Ovary (tissue), 9 donors: Measurements from ENCODE around the gene ADAMTS6. TPM values are rescaled to one million over a fixed set of nuclear protein-coding genes. Genes with fewer than 3 reads are reported as not detected.

Experiments
- DNase-seq, 5 donors: peaks; one replicate each; pipeline ENCODE4 v3.0.0-alpha.2; 2019 to 2020
- H3K27ac ChIP-seq, 2 donors: fragments of 200-600 bp; one replicate each; pipeline versions ENCODE4 v1.5.1 to v1.8.0; 2019 to 2022
- H3K27me3 ChIP-seq: fragments of 200-600 bp; one replicate; pipeline ENCODE4 v1.8.0; 2022
- H3K36me3 ChIP-seq: fragments of 200-600 bp; sonication (generic); one replicate; pipeline ENCODE4 v1.5.1; 2019
- H3K4me1 ChIP-seq: one replicate; pipeline ENCODE4 v1.8.1; 2013; ENCODE audit warnings: mild to moderate bottlenecking, moderate library complexity; ENCODE audit not compliant: insufficient read depth
- H3K4me3 ChIP-seq: fragments of 200-600 bp; sonication (generic); one replicate; pipeline ENCODE4 v1.5.1; 2017
- H3K9me3 ChIP-seq, 2 donors: fragments of 200-600 bp in 1 of 2; sonication (generic) in 1 of 2; one replicate each; pipeline versions ENCODE4 v1.5.1 to v1.8.1; 2013 to 2019; ENCODE audit warnings: mild to moderate bottlenecking in 1 of 2, moderate library complexity in 1 of 2
- EP300 ChIP-seq: sonication (generic); formaldehyde crosslinking; IDR thresholded peaks from one replicate; pipeline ENCODE4 v1.6.1; 2017; ENCODE audit warnings: antibody characterized with exemption
- POLR2A ChIP-seq: fragments of 450-650 bp; IDR thresholded peaks from one replicate; pipeline ENCODE4 v1.6.1; 2017; ENCODE audit warnings: antibody characterized with exemption, mild to moderate bottlenecking, moderate library complexity
- WGBS, 3 donors: extraction: QIAGEN DNeasy Blood & Tissue Kit in 1 of 3; methylation state at CpG; one replicate each; pipeline versions ENCODE4 v1.1.5 to v1.1.7; 2013 to 2017; 5-methylcytosine and 5-hydroxymethylcytosine counted together
- intact Hi-C, 4 donors: fragments of 100-400 bp; cut with DNase I; formaldehyde crosslinking; loops; one replicate each; pipeline versions ENCODE4 v1.11.0 to v1.15.1; 2022 to 2023
- polyA plus RNA-seq, 2 donors: library from polyadenylated mRNA; stranded (reverse); fragments of 200-250 nt in 1 of 2; fragments of 350-450 nt in 1 of 2; fragmentation: Illumina TruSeq in 1 of 2; extraction: RNeasy Lipid Tissue Mini Kit (QIAGEN cat#74804) in 1 of 2; gene quantifications; one replicate each; pipeline ENCODE4 v1.2.3, GENCODE V29; 2013 to 2014
- total RNA-seq, 7 donors: library from RNA; depleted of rRNA in 2 of 7; stranded (reverse); fragments of >200 nt in 2 of 7; fragmentation: NEBNext Ultra II Directional in 3 of 7; extraction: Animal tissue kit (Norgen Biotek cat#: 25700) in 3 of 7; gene quantifications; one replicate each; pipeline versions ENCODE4 v1.1.0 to v1.2.4, GENCODE V29; 2016 to 2023
- TF ChIP-seq, protein P1 (sequence below), 3 donors: fragments of 450-650 bp in 2 of 3; fragments of 200-600 bp in 1 of 3; IDR thresholded peaks; one replicate each; pipeline versions ENCODE4 v1.5.1 to v1.8.0; 2016 to 2022; ENCODE audit warnings: antibody characterized with exemption in 3 of 3, mild to moderate bottlenecking in 1 of 3
- donor health status: DM: no; HTN: no; CAD: no; lungs with moderate emphysema.
- donor health status: DM: no; HTN: no; CAD: no.
- donor health status: Bipolar disorder and iron deficiency.
- donor health status: DM: yes; HTN: yes; CAD: no.
- donor health status: DM: no; HTN: no; CAD: no.
- donor health status: DM: yes; HTN: yes; CAD: no.

The ADAMTS6 gene
- total and polyA plus RNA-seq, 9 donors = 0.96 to 7.2 (median 2.2) TPM

DNA sequence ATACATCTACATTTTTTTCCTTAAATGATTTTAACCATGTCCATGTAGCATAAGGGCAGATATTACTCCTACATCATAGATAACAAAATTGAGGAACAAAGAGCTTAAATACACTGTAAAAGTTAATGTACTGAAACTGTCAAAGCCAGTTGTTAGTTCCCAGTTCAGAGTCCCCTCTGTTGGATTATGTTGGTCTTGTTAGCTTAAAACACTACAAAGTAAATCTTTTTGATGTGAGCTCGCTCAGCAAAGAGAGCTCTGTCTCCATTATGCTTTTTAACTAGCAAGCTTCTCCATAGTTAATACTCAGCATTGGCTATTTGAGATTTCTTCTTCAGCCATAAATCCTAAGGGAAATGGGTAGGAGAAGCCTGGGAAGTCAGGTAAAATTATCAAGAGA lies 149.1 kb downstream of the ADAMTS6 start:
- Histone ChIP-seq H3K4me3 (no peak overlapping the region), H3K36me3 (no peaks in the 10 kb centered on the region), H3K27ac (no peak overlapping the region), H3K4me1 (no peaks in the 10 kb centered on the region), H3K27me3 (no peaks in the 10 kb centered on the region), H3K9me3 (no peaks in the 10 kb centered on the region)
- no peak for DNase-seq
- 95 to 98% (median 95%) methylated on average over 1 of the region's 1 CpG for WGBS, 3 donors
- intact Hi-C loops = no loop called here
- TF ChIP-seq, protein P1, sequence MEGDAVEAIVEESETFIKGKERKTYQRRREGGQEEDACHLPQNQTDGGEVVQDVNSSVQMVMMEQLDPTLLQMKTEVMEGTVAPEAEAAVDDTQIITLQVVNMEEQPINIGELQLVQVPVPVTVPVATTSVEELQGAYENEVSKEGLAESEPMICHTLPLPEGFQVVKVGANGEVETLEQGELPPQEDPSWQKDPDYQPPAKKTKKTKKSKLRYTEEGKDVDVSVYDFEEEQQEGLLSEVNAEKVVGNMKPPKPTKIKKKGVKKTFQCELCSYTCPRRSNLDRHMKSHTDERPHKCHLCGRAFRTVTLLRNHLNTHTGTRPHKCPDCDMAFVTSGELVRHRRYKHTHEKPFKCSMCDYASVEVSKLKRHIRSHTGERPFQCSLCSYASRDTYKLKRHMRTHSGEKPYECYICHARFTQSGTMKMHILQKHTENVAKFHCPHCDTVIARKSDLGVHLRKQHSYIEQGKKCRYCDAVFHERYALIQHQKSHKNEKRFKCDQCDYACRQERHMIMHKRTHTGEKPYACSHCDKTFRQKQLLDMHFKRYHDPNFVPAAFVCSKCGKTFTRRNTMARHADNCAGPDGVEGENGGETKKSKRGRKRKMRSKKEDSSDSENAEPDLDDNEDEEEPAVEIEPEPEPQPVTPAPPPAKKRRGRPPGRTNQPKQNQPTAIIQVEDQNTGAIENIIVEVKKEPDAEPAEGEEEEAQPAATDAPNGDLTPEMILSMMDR (IDR thresholded peaks at IDR 0.05) = no peak
- TF ChIP-seq EP300 = no peak

DNA sequence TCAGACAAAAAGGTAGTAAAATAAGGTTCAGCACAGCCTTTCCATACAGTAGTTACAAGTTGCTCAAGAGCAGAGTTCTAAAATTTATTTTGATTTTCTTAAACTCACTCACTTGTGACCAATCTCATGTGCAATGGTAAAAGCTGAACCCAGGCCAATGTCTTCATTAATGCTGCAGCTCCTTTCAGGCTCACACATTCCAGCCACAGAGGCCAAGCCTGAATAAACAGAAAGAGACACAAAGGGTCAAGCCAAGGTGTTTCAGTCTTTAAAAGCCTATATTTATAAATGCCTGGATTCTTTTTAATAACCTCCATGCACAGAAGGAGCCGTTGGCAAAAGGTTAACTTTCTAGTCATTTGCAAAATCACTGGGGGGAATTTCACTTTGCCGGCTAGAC lies 152.5 kb downstream of the ADAMTS6 start:
- WGBS, 3 donors = 18 to 38% (median 28%) methylated on average over 2 of the region's 2 CpGs
- intact Hi-C loops = no loop called here
- no peaks in the 10 kb centered on the region for H3K36me3 ChIP-seq

DNA sequence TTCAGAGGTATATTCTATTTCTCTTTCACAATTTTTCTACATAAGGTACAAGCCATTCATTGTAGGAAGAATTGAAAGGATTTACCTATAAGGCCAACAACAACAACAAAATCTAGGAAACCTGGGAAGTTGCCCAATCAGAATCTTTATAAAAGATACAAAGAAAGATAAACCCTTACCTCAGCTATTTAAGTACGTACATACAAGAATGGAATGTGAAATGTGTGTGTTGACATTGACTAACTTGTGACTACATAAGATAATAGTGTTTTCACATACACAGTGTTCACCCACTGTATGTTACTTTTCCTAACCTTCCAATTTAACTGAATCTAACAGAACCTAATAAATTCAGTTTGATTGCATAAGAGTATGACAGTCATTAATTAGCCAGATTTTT lies 154.1 kb downstream of the ADAMTS6 start:
- Histone ChIP-seq H3K9me3 (no peaks in the 10 kb centered on the region), H3K36me3 (no peaks in the 10 kb centered on the region), H3K27ac (no peak overlapping the region), H3K4me1 (no peaks in the 10 kb centered on the region), H3K4me3 (no peak overlapping the region), H3K27me3 (no peaks in the 10 kb centered on the region)
- intact Hi-C loops = no loop called here
- 65 to 75% (median 66%) methylated on average over 1 of the region's 1 CpG for WGBS, 3 donors
- DNase-seq = no peak
- TF ChIP-seq, protein P1 (IDR thresholded peaks at IDR 0.05) = no peak
- no peak for TF ChIP-seq POLR2A
- no peak for TF ChIP-seq EP300

More for the DNA sequence above, 152.5 kb downstream of the ADAMTS6 start:
- no peak for DNase-seq
- TF ChIP-seq POLR2A (no peak), EP300 (no peak)
- TF ChIP-seq, protein P1 (IDR thresholded peaks at IDR 0.05) = no peak
- H3K9me3 ChIP-seq = no peaks in the 10 kb centered on the region
- H3K27me3 ChIP-seq = no peaks in the 10 kb centered on the region
- no peak overlapping the region for H3K4me3 ChIP-seq
- H3K4me1 ChIP-seq = no peaks in the 10 kb centered on the region
- H3K27ac ChIP-seq = no peak overlapping the region

DNA sequence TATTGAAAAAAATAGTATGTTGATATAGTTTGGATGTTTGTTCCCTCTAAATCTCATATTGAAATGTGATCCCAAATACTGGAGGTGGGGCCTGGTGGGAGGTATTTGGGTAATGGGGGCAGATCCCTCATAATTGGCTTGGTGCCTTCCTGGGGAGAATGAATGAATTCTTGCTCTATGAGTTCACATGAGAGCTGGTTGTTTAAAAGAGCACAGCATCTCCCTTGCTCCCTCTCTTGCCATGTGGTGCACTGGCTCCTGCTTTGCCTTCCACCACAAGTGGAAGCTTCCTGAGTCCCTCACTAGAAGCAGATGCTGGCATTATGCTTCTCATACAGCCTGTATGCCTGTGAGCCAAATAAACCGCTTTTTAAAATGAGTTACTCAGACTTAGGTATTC lies 154.8 kb downstream of the ADAMTS6 start:
- no peak for DNase-seq

More for the DNA sequence above, 154.8 kb downstream of the ADAMTS6 start:
- Histone ChIP-seq H3K4me1 (no peaks in the 10 kb centered on the region), H3K27me3 (no peaks in the 10 kb centered on the region), H3K27ac (no peak overlapping the region), H3K9me3 (no peaks in the 10 kb centered on the region), H3K36me3 (no peaks in the 10 kb centered on the region), H3K4me3 (no peak overlapping the region)
- intact Hi-C loops = no loop called here
- 88 to 96% (median 90%) methylated on average over 1 of the region's 1 CpG for WGBS, 3 donors
- TF ChIP-seq EP300 (no peak), POLR2A (no peak)
- TF ChIP-seq, protein P1 (IDR thresholded peaks at IDR 0.05) = no peak
